DOHH2 (cell line): Measurements from ENCODE around the gene NPM3.

Experiments
- CTCF ChIP-seq: fragments of 200-600 bp; sonication (generic); IDR thresholded peaks from one replicate; pipeline ENCODE4 v1.5.1; 2014; ENCODE audit warnings: antibody characterized with exemption, mild to moderate bottlenecking, low read depth, low read length; ENCODE audit not compliant: poor library complexity, severe bottlenecking
- EZH2phosphoT487 ChIP-seq: fragments of 200-600 bp; sonication (generic); IDR thresholded peaks from 2 replicates; pipeline ENCODE4 v1.6.1; 2017; ENCODE audit warnings: borderline replicate concordance, mild to moderate bottlenecking, antibody characterized with exemption, low read length, moderate library complexity, mixed read lengths

- TF ChIP-seq CTCF (no peak), EZH2phosphoT487 (no peak)
Observed at GRCh38 chr10:101761226-101761625, 22.0 kb downstream of the NPM3 start.
